GM12878 (cell line): ENCODE results near the gene IL36G. TPM values are rescaled to one million over a fixed set of nuclear protein-coding genes. Genes with fewer than 3 reads are reported as not detected.

Experiments
- ATAC-seq: fragments of 200-7000 bp; cut with Tn5 transposase; 3 replicates; pipeline ENCODE4 v1.9.1; 2020; ENCODE audit warnings: mild to moderate bottlenecking, moderate library complexity
- BruUV-seq: library from RNA; stranded (reverse); fragments of 400-500 nt; replicated peaks from 2 replicates; lab custom pipeline; 2021; lab: Mats Ljungman, UMichigan
- CTCF ChIA-PET: fragments of 300-600 bp; sonication (Branson Sonifier 250); formaldehyde crosslinking; extraction: SDS; loops from one replicate; lab custom pipeline; 2021; ENCODE audit warnings: inconsistent platforms; lab: Yijun Ruan, JAX
- POLR2A ChIA-PET: fragments of 350-600 bp; formaldehyde crosslinking; extraction: SDS; loops from one replicate; lab custom pipeline; 2021; ENCODE audit warnings: inconsistent platforms; lab: Charles Lee
- RAD21 ChIA-PET: fragments of 300-600 bp; sonication (Branson Sonifier 250); formaldehyde crosslinking; loops from one replicate; lab custom pipeline; 2023; ENCODE audit warnings: antibody characterized with exemption; ENCODE audit not compliant: unreplicated experiment; lab: Charles Lee
- SMC1A ChIA-PET: fragments of 300-600 bp; sonication (Branson Sonifier 250); formaldehyde crosslinking; loops from one replicate; lab custom pipeline; 2023; ENCODE audit not compliant: unreplicated experiment, uncharacterized antibody; lab: Charles Lee
- DNase-seq: peaks from one replicate; pipeline ENCODE4 v3.0.0-alpha.2; 2011; ENCODE audit warnings: low read depth, low spot score
- FAIRE-seq: peaks from 3 replicates; lab custom pipeline; 2011; peaks lifted over from hg19 to GRCh38; lab: Jason Lieb, UNC
- H2AFZ ChIP-seq: 2 replicates; pipeline ENCODE4 v1.6.0; 2011; ENCODE audit warnings: low read depth, low read length, control low read depth; ENCODE audit not compliant: control insufficient read depth
- H3K27ac ChIP-seq: 2 replicates; pipeline ENCODE4 v1.5.1; 2011; ENCODE audit warnings: control low read depth; ENCODE audit not compliant: control insufficient read depth, insufficient read depth
- H3K27me3 ChIP-seq, 2 experiments: replicated peaks in 1 of 2; 2 replicates each; pipeline versions ENCODE4 v1.6.0 to v1.6.1; 2011; ENCODE audit warnings: low read length in 1 of 2; ENCODE audit not compliant: control insufficient read depth in 2 of 2, insufficient read depth in 2 of 2
- H3K36me3 ChIP-seq, 2 experiments: 2 replicates each; pipeline ENCODE4 v1.5.1; 2011; ENCODE audit warnings: low read length in 1 of 2; ENCODE audit not compliant: control insufficient read depth in 2 of 2, insufficient read depth in 2 of 2
- H3K4me1 ChIP-seq: 2 replicates; pipeline ENCODE4 v1.6.1; 2011; ENCODE audit warnings: mild to moderate bottlenecking, low read length, moderate library complexity, mixed read lengths; ENCODE audit not compliant: control insufficient read depth, insufficient read depth
- H3K4me2 ChIP-seq: 2 replicates; pipeline ENCODE4 v1.6.0; 2011; ENCODE audit warnings: control low read depth; ENCODE audit not compliant: control insufficient read depth, insufficient read depth
- H3K4me3 ChIP-seq: fragments of 200-600 bp; sonication (generic); 2 replicates; pipeline ENCODE4 v1.5.1; 2016
- H3K79me2 ChIP-seq: 2 replicates; pipeline ENCODE4 v1.6.0; 2011; ENCODE audit warnings: low read length; ENCODE audit not compliant: control insufficient read depth, insufficient read depth
- H3K9ac ChIP-seq: 2 replicates; pipeline ENCODE4 v1.8.0; 2011; ENCODE audit warnings: low read length, control low read depth, mixed read lengths; ENCODE audit not compliant: control insufficient read depth, insufficient read depth
- H3K9me3 ChIP-seq: replicated peaks from 3 replicates; pipeline ENCODE4 v1.5.1; 2011; ENCODE audit warnings: mild to moderate bottlenecking, low read length; ENCODE audit not compliant: control insufficient read depth, insufficient read depth
- H4K20me1 ChIP-seq: 2 replicates; pipeline ENCODE4 v1.6.0; 2011; ENCODE audit not compliant: control insufficient read depth, insufficient read depth
- ATF7 ChIP-seq: fragments of 450-650 bp; IDR thresholded peaks from 2 replicates; pipeline ENCODE4 v1.6.1; 2016; ENCODE audit warnings: low read depth, mild to moderate bottlenecking
- EP300 ChIP-seq, 2 experiments: fragments of 150-350 bp in 1 of 2; IDR thresholded peaks; 2 replicates each; pipeline ENCODE4 v1.6.1; 2011 to 2012; ENCODE audit warnings: low read depth in 2 of 2, low read length in 2 of 2, borderline replicate concordance in 1 of 2, improper control_type of control experiment in 1 of 2, inconsistent platforms in 1 of 2; ENCODE audit not compliant: control insufficient read depth in 1 of 2
- GATAD2B ChIP-seq: fragments of 450-650 bp; conservative IDR thresholded peaks from 2 replicates; pipeline ENCODE4 v1.6.1; 2017; ENCODE audit warnings: low read depth, mild to moderate bottlenecking, moderate library complexity
- HDAC2 ChIP-seq: fragments of 200-600 bp; sonication (generic); IDR thresholded peaks from 2 replicates; pipeline ENCODE4 v1.6.1; 2017
- IKZF1 ChIP-seq: fragments of 450-650 bp; conservative IDR thresholded peaks from 2 replicates; pipeline ENCODE4 v1.6.1; 2017; ENCODE audit warnings: antibody characterized with exemption, mild to moderate bottlenecking
- JUND ChIP-seq: IDR thresholded peaks from 2 replicates; pipeline ENCODE4 v1.6.1; 2012; ENCODE audit warnings: low read depth, mild to moderate bottlenecking, low read length, improper control_type of control experiment, moderate library complexity
- KDM1A ChIP-seq: fragments of 200-600 bp; sonication (generic); IDR thresholded peaks from 2 replicates; pipeline ENCODE4 v1.6.1; 2016; ENCODE audit warnings: borderline replicate concordance
- MXI1 ChIP-seq: fragments of 150-350 bp; IDR thresholded peaks from 2 replicates; pipeline ENCODE4 v1.6.1; 2011; ENCODE audit warnings: low read depth, mild to moderate bottlenecking, inconsistent platforms, low read length, improper control_type of control experiment
- MYB ChIP-seq: fragments of 150-350 bp; IDR thresholded peaks from 2 replicates; pipeline ENCODE4 v1.6.1; 2014; ENCODE audit warnings: mild to moderate bottlenecking, low read depth, low read length, borderline replicate concordance
- SIN3A ChIP-seq: IDR thresholded peaks from 2 replicates; pipeline ENCODE4 v1.6.1; 2012; ENCODE audit warnings: low read depth, low read length, improper control_type of control experiment
- SMAD1 ChIP-seq: fragments of 450-650 bp; IDR thresholded peaks from 2 replicates; pipeline ENCODE4 v1.6.1; 2018; ENCODE audit warnings: mild to moderate bottlenecking, low read depth; ENCODE audit not compliant: partially characterized antibody
- SUPT20H ChIP-seq: IDR thresholded peaks from 2 replicates; pipeline ENCODE4 v1.6.1; 2011; ENCODE audit warnings: low read depth, mild to moderate bottlenecking, low read length, moderate library complexity, borderline replicate concordance; ENCODE audit not compliant: control insufficient read depth
- SUZ12 ChIP-seq: fragments of 200-600 bp; sonication (generic); IDR thresholded peaks from one replicate; pipeline ENCODE4 v1.6.1; 2018; ENCODE audit warnings: antibody characterized with exemption, mild to moderate bottlenecking; ENCODE audit not compliant: unreplicated experiment
- TAF1 ChIP-seq: IDR thresholded peaks from 2 replicates; pipeline ENCODE4 v1.6.1; 2011; ENCODE audit warnings: mild to moderate bottlenecking, low read depth, low read length, borderline replicate concordance
- TBL1XR1 ChIP-seq: IDR thresholded peaks from 2 replicates; pipeline ENCODE4 v1.6.1; 2012; ENCODE audit warnings: low read depth, low read length, improper control_type of control experiment
- YBX1 ChIP-seq: fragments of 450-650 bp; IDR thresholded peaks from 2 replicates; pipeline ENCODE4 v1.6.1; 2016; ENCODE audit warnings: antibody characterized with exemption
- ZNF24 ChIP-seq: fragments of 450-650 bp; IDR thresholded peaks from 2 replicates; pipeline ENCODE4 v1.6.1; 2017; ENCODE audit warnings: antibody characterized with exemption, mild to moderate bottlenecking
- ZNF384 ChIP-seq: IDR thresholded peaks from 2 replicates; pipeline ENCODE4 v1.6.1; 2012; ENCODE audit warnings: low read depth, mild to moderate bottlenecking, low read length, improper control_type of control experiment, borderline replicate concordance
- ZZZ3 ChIP-seq: IDR thresholded peaks from 2 replicates; pipeline ENCODE4 v1.6.1; 2011; ENCODE audit warnings: low read depth; ENCODE audit not compliant: control insufficient read depth, insufficient read length
- WGBS: methylation state at CpG from one replicate; pipeline ENCODE4 v1.1.6; 2016; ENCODE audit warnings: low lambda C conversion rate; ENCODE audit not compliant: insufficient replicate concordance, insufficient coverage; ENCODE audit errors: missing lambda C conversion rate; 5-methylcytosine and 5-hydroxymethylcytosine counted together
- in situ Hi-C: fragments of 300-500 bp; cut with MboI; formaldehyde crosslinking; loops from 9 replicates; pipeline ENCODE4 v1.14.3; 2018; ENCODE audit warnings: mixed read lengths
- intact Hi-C: fragments of 100-400 bp; cut with micrococcal nuclease; formaldehyde crosslinking; loops from one replicate; pipeline ENCODE4 v1.14.2; 2022; ENCODE audit not compliant: unreplicated experiment
- polyA plus RNA-seq, 11 experiments: library from polyadenylated mRNA; depleted of rRNA in 4 of 11; unstranded in 6 of 11; stranded (reverse) in 5 of 11; fragments of >200 nt; fragmentation: Nextera tagmentation in 4 of 11; fragmentation: Illumina TruSeq in 1 of 11; extraction: Ambion mirVana in 4 of 11; extraction: Trizol in 1 of 11; gene quantifications; 1 replicate in 1 of 11; 2 replicates in 10 of 11; pipeline versions ENCODE4 v1.2.1 to v1.2.3, GENCODE V29; 2011 to 2016; ENCODE audit warnings: inconsistent platforms in 2 of 11, missing spikeins in 2 of 11, low read depth in 1 of 11
- total RNA-seq, 4 experiments: library from RNA; depleted of rRNA in 3 of 4; stranded (reverse); fragments of >200 nt in 3 of 4; fragmentation: Illumina TruSeq in 1 of 4; extraction: Trizol in 1 of 4; gene quantifications; 2 replicates each; pipeline versions ENCODE4 v1.2.1 to v1.2.3, GENCODE V29; 2013 to 2021

The IL36G gene
- total and polyA plus RNA-seq, 10 of the 15 experiments (the other 5 are each of a cell fraction or from before 2014, with no cell fraction given): 0.10 TPM; not detected in 9

- POLR2A ChIA-PET: no interaction called here
- Histone ChIP-seq H3K4me3 (no peak overlapping the region), H2AFZ (no peak overlapping the region), H3K36me3 (no peaks in the 10 kb centered on the region), H3K79me2 (no peaks in the 10 kb centered on the region), H3K27me3 (no peaks in the 10 kb centered on the region; a peak in 2 of 4 replicates), H4K20me1 (no peaks in the 10 kb centered on the region), H3K4me2 (no peak overlapping the region), H3K9me3 (no peaks in the 10 kb centered on the region), H3K4me1 (no peaks in the 10 kb centered on the region; the same call in 1 of the 2 replicates), H3K9ac (no peak overlapping the region), H3K27ac (no peak overlapping the region)
- DNase-seq (no peak), ATAC-seq (no peak), FAIRE-seq (no peak)
- no TSS peak for BruUV-seq
- in situ Hi-C loops (no loop called here), intact Hi-C loops (no loop called here)
- SMC1A ChIA-PET: no interaction called here
- WGBS: 0% methylated on average over 2 of the region's 2 CpGs
- TF ChIP-seq IKZF1: no peak
- no peak for TF ChIP-seq SMAD1
- no peak for TF ChIP-seq EP300 (IDR thresholded peaks at IDR 0.05; ENCODE audit: borderline replicate concordance in 1 of 2, control insufficient read depth in 1 of 2, low read depth in 2 of 2, low read length in 2 of 2)
- no peak for TF ChIP-seq TBL1XR1
- no peak for TF ChIP-seq MXI1
- TF ChIP-seq GATAD2B: no peak
- TF ChIP-seq ATF7: no peak
- TF ChIP-seq HDAC2: no peak
- TF ChIP-seq JUND: no peak
- TF ChIP-seq SIN3A: no peak
- TF ChIP-seq YBX1: no peak
- TF ChIP-seq TAF1: no peak
- TF ChIP-seq ZZZ3: no peak
- no peak for TF ChIP-seq ZNF384
- no peak for TF ChIP-seq ZNF24
- no peak for TF ChIP-seq KDM1A
- no peak for TF ChIP-seq SUZ12
- no peak for TF ChIP-seq MYB
- TF ChIP-seq SUPT20H: no peak
- CTCF ChIA-PET: no interaction called here
- RAD21 ChIA-PET: no interaction called here
Observed at GRCh38 chr2:112973156-112973555, 4.7 kb upstream of the IL36G start.
